Spleen (tissue), 7 donors: ENCODE results near the gene AVPR2.

Source experiments
- POLR2A ChIP-seq, 3 donors: fragments of 450-650 bp; IDR thresholded peaks; one replicate each; pipeline ENCODE4 v1.5.1; 2017; ENCODE audit warnings: antibody characterized with exemption in 3 of 3, mild to moderate bottlenecking in 1 of 3
- TF ChIP-seq, protein P1 (sequence below), 11 experiments: fragments of 200-600 bp in 7 of 11; fragments of 450-650 bp in 4 of 11; sonication (generic) in 4 of 11; IDR thresholded peaks in 8 of 11; conservative IDR thresholded peaks in 3 of 11; 1 replicate in 7 of 11; 2 replicates in 4 of 11; pipeline versions ENCODE4 v1.4.0 to v1.8.0; 2016 to 2021; ENCODE audit warnings: antibody characterized with exemption in 11 of 11, inconsistent platforms in 4 of 11, mild to moderate bottlenecking in 1 of 11
- donor health status: DM: no; HTN: no; CAD: no; lungs with moderate emphysema.
- donor health status: DM: no; HTN: no; CAD: no.
- donor health status: DM: no; HTN: no; CAD: no.

DNA sequence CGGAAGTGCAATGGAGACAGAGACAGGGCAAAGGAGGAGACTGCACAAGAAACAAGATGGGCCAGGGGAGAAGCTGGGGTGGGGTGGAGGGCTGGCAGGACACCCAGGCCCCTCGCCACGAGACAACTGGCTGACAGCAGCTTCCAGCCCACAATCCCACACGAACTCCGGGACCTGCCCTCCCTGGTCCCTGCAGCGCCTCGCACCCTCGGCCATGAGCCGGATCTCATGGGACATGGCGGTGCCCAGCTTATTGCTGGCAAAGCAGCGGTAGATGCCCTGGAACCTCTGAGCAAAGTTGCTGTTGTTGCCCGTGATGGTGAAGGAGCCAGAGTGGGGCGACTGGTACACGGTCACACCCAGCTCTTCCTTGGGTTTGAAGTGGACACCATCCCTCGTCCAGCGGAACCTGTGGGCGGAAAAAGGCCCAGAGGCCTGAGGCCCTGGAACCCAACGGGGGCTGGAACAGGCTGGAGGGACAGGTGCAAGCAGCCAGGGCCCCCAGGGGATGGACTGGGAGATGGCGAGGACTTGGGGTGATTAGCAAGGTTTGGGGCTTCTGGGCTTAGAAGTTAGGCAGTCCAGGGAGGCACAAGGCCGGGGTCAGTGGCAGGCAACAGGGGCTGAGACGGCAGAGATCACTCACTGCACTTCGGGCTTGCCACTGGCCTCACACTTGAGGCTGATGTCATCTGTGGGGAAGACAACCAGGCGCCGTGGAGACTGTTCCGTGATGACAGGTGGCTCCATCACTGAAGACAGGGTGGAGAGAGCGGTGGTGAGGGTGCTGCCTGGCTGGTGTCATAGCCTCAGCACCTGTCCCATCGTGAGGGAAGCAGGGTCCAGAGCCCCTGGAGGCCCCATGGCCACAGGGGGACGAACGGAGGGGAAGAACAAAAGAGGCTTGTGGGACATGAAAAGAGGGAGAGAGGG lies 32.3 kb upstream of the AVPR2 start:
- TF ChIP-seq, protein P1, sequence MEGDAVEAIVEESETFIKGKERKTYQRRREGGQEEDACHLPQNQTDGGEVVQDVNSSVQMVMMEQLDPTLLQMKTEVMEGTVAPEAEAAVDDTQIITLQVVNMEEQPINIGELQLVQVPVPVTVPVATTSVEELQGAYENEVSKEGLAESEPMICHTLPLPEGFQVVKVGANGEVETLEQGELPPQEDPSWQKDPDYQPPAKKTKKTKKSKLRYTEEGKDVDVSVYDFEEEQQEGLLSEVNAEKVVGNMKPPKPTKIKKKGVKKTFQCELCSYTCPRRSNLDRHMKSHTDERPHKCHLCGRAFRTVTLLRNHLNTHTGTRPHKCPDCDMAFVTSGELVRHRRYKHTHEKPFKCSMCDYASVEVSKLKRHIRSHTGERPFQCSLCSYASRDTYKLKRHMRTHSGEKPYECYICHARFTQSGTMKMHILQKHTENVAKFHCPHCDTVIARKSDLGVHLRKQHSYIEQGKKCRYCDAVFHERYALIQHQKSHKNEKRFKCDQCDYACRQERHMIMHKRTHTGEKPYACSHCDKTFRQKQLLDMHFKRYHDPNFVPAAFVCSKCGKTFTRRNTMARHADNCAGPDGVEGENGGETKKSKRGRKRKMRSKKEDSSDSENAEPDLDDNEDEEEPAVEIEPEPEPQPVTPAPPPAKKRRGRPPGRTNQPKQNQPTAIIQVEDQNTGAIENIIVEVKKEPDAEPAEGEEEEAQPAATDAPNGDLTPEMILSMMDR (IDR thresholded peaks at IDR 0.05 in 8 of 11, conservative IDR thresholded peaks at IDR 0.05 in 3 of 11) = no peak
- no peak for TF ChIP-seq POLR2A (IDR thresholded peaks at IDR 0.05)
